ENCODE measurements around the gene CAT.
A peak's percentile ranks its signal among the peaks of the same experiment; 100 is the strongest.

Gene CAT

DNA sequence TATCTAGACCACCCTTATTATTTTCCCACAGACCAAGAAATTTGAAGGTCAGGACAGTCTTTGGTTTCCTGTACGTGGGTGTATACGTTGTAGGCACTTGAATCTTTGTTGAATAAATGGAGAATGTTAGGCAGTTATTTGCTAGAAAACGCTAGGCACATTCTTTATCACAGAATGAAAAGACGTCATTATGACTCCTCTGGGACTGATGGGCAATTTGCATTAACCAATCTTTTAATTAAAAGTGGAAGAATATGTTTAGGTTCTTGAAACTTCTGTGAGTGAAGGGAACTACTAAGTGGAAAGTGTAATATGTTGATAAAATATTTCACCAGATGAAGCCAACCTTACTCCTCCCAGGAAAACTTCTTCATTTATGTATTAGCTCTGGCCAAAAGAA is 5.7 kb downstream of the CAT start:
- no peak overlapping the region for H3K4me3 ChIP-seq (replicated peaks; ENCODE audit: insufficient read depth, low read length)
- H3K27ac ChIP-seq (replicated peaks) = peak overlapping the region; percentile 32
- H3K27me3 ChIP-seq (ENCODE audit: insufficient read depth, poor library complexity, severe bottlenecking) = no peaks in the 10 kb centered on the region
- TF ChIP-seq POLR2AphosphoS5 (IDR thresholded peaks at IDR 0.05; ENCODE audit: low read depth) = no peak
- TF ChIP-seq, protein P1, sequence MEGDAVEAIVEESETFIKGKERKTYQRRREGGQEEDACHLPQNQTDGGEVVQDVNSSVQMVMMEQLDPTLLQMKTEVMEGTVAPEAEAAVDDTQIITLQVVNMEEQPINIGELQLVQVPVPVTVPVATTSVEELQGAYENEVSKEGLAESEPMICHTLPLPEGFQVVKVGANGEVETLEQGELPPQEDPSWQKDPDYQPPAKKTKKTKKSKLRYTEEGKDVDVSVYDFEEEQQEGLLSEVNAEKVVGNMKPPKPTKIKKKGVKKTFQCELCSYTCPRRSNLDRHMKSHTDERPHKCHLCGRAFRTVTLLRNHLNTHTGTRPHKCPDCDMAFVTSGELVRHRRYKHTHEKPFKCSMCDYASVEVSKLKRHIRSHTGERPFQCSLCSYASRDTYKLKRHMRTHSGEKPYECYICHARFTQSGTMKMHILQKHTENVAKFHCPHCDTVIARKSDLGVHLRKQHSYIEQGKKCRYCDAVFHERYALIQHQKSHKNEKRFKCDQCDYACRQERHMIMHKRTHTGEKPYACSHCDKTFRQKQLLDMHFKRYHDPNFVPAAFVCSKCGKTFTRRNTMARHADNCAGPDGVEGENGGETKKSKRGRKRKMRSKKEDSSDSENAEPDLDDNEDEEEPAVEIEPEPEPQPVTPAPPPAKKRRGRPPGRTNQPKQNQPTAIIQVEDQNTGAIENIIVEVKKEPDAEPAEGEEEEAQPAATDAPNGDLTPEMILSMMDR (IDR thresholded peaks at IDR 0.05; ENCODE audit: insufficient read depth, low read length) = no peak
- no peak for TF ChIP-seq GABPA (IDR thresholded peaks at IDR 0.05; ENCODE audit: low read depth)
- TF ChIP-seq SPI1 (IDR thresholded peaks at IDR 0.05; ENCODE audit: borderline replicate concordance, low read depth) = no peak
- TF ChIP-seq, protein P2, sequence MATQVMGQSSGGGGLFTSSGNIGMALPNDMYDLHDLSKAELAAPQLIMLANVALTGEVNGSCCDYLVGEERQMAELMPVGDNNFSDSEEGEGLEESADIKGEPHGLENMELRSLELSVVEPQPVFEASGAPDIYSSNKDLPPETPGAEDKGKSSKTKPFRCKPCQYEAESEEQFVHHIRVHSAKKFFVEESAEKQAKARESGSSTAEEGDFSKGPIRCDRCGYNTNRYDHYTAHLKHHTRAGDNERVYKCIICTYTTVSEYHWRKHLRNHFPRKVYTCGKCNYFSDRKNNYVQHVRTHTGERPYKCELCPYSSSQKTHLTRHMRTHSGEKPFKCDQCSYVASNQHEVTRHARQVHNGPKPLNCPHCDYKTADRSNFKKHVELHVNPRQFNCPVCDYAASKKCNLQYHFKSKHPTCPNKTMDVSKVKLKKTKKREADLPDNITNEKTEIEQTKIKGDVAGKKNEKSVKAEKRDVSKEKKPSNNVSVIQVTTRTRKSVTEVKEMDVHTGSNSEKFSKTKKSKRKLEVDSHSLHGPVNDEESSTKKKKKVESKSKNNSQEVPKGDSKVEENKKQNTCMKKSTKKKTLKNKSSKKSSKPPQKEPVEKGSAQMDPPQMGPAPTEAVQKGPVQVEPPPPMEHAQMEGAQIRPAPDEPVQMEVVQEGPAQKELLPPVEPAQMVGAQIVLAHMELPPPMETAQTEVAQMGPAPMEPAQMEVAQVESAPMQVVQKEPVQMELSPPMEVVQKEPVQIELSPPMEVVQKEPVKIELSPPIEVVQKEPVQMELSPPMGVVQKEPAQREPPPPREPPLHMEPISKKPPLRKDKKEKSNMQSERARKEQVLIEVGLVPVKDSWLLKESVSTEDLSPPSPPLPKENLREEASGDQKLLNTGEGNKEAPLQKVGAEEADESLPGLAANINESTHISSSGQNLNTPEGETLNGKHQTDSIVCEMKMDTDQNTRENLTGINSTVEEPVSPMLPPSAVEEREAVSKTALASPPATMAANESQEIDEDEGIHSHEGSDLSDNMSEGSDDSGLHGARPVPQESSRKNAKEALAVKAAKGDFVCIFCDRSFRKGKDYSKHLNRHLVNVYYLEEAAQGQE (IDR thresholded peaks at IDR 0.05; ENCODE audit: insufficient replicate concordance, low read depth) = no peak
- DNase-seq (ENCODE audit: low read depth in 1 of 2, low spot score in 1 of 2) = no peak

DNA sequence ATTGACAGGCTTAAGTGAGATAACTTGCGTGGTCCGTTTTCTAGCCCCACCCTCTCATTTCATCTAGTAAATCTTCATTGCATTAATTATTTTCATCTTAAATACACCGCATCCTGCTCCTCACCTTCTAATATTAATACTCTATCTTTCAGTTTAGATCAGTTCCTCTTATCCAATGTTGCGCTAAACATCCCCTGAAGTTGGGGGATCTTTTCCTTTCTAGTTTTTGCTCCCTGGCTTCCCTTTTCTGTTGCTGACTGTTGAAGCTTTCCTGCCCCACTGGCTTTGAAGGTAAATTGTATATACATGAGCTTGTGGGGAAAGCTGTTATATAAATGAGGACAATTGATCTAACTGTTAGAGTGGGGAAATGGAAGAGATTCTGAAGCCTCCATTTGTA is 7.2 kb downstream of the CAT start:
- peak overlapping the region; percentile 78 for H3K27ac ChIP-seq (replicated peaks)
- H3K4me3 ChIP-seq (replicated peaks; ENCODE audit: insufficient read depth, low read length) = no peak overlapping the region
- H3K27me3 ChIP-seq (ENCODE audit: insufficient read depth, poor library complexity, severe bottlenecking) = no peaks in the 10 kb centered on the region
- DNase-seq (ENCODE audit: low read depth in 1 of 2, low spot score in 1 of 2) = peak in 1 of 2 experiments; percentile 39
- TF ChIP-seq POLR2AphosphoS5 (IDR thresholded peaks at IDR 0.05; ENCODE audit: low read depth) = no peak
- TF ChIP-seq, protein P2 (IDR thresholded peaks at IDR 0.05; ENCODE audit: insufficient replicate concordance, low read depth) = no peak
- TF ChIP-seq SPI1 (IDR thresholded peaks at IDR 0.05; ENCODE audit: borderline replicate concordance, low read depth) = peak; percentile 84
- TF ChIP-seq GABPA (IDR thresholded peaks at IDR 0.05; ENCODE audit: low read depth) = no peak
- TF ChIP-seq, protein P1 (IDR thresholded peaks at IDR 0.05; ENCODE audit: insufficient read depth, low read length) = no peak

DNA sequence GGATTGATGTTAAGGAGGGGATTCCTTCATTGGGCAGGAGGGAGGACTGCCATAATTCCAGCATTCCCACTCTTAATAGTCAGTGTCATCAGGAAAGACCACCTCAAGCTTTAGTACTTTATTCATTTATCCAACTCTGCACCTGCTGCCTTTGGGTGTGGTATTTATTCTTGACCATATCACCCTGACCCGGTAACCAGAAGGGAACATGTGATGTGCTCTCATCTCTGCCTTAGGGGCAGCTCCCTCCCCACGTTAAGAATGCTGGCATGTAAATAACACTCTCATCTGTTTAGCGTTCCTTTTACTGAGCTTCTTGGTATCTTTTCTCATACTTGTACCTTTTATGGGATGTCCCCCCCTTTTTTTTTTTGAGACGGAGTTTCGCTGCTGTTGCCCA is 7.7 kb downstream of the CAT start:
- TF ChIP-seq GABPA (IDR thresholded peaks at IDR 0.05; ENCODE audit: low read depth) (no peak), SPI1 (IDR thresholded peaks at IDR 0.05; ENCODE audit: borderline replicate concordance, low read depth) (no peak), POLR2AphosphoS5 (IDR thresholded peaks at IDR 0.05; ENCODE audit: low read depth) (no peak)
- TF ChIP-seq, protein P1 (IDR thresholded peaks at IDR 0.05; ENCODE audit: insufficient read depth, low read length) = no peak
- TF ChIP-seq, protein P2 (IDR thresholded peaks at IDR 0.05; ENCODE audit: insufficient replicate concordance, low read depth) = no peak
- no peak for DNase-seq (ENCODE audit: low read depth in 1 of 2, low spot score in 1 of 2)

More for the DNA sequence above, 7.7 kb downstream of the CAT start:
- Histone ChIP-seq H3K4me3 (replicated peaks; ENCODE audit: insufficient read depth, low read length) (no peak overlapping the region), H3K27ac (replicated peaks) (peak overlapping the region; percentile 78), H3K27me3 (ENCODE audit: insufficient read depth, poor library complexity, severe bottlenecking) (no peaks in the 10 kb centered on the region)
